GM21381 (cell line): ENCODE results near the gene ADAMTS17.
"Not testable (repeated sequence)": the region's sequence is repeated elsewhere in the genome, so short reads cannot be mapped to it uniquely, and the experiment has no call there.

Experiments used
- ATAC-seq: cut with Tn5 transposase; IDR thresholded peaks from one replicate; pipeline ENCODE4 v1.9.1; 2021; ENCODE audit warnings: mild to moderate bottlenecking, moderate library complexity; ENCODE audit not compliant: unreplicated experiment

ADAMTS17 gene

DNA sequence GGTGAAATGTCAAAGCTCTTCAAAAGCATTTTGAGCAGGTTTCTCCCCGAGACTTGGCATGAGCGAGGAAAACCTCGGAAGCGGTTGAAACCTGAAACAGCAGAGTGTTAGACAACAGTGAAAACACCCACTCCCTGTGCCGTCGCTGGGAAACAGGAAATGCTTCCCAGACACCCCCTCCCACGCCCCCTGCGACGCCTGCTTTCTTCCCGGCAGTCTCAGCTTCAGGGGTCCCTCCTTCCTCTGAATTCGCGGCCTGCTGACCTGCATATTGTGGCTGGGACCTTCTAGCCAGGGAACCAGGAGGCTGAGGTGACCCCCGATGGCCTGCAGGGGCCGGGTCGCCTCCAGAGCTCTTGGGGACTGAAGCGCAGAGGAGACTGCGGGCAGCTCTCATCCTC lies 357.9 kb downstream of the ADAMTS17 start:
- no peak for ATAC-seq

DNA sequence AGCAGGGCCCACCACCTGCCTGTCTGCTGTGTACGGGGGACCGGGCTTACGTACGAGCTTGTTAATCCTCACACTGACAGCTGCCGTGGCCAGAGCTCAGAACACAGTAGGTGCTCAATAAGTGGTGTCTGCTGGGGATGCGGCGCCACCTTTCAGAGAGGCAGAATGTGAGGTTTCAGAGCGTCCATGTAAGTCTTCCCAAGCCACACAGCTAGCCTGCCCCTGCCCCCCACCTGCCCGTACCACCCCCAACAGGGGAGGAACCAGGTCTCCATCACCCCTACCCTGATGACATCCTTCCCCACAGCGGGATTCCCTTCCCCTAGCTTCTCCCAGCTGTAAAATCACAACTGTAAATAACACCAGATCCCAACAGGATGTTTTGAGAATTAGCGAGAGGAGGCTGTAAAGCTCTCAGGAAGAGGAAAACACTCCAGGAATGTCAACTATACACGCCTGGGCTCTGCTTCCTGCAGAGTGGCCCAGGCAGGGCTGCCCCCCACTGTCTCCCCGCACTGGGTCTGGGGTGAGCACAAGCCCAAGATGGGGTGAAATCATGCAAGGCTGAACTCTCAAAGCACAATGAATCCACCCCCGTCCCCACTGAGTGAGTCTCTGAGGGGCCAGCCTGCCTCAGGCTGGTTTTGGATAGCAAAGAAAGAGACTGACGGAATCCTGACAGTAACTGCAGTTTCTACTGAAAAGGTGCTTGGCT lies 358.4 kb downstream of the ADAMTS17 start:
- no peak for ATAC-seq

DNA sequence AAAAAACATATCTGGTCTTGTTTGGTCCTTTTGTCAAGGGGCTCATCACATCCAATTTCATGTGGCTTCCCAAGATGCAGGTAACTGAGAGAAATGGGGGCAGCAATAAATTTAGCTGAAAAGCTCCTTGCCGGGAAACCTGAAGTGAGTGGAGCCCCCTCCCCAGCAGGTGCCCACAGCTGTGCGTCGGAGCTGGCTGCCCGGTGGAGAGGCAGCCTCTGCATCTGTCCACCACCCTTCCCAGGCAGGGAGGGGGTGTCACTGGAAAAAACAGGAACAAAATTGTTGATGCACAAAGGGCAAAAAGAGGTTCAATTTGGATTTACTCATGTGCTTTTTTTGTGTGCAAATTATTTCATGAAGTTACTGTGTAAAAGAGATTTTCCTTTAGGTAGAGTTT lies 359.1 kb downstream of the ADAMTS17 start:
- no peak for ATAC-seq

DNA sequence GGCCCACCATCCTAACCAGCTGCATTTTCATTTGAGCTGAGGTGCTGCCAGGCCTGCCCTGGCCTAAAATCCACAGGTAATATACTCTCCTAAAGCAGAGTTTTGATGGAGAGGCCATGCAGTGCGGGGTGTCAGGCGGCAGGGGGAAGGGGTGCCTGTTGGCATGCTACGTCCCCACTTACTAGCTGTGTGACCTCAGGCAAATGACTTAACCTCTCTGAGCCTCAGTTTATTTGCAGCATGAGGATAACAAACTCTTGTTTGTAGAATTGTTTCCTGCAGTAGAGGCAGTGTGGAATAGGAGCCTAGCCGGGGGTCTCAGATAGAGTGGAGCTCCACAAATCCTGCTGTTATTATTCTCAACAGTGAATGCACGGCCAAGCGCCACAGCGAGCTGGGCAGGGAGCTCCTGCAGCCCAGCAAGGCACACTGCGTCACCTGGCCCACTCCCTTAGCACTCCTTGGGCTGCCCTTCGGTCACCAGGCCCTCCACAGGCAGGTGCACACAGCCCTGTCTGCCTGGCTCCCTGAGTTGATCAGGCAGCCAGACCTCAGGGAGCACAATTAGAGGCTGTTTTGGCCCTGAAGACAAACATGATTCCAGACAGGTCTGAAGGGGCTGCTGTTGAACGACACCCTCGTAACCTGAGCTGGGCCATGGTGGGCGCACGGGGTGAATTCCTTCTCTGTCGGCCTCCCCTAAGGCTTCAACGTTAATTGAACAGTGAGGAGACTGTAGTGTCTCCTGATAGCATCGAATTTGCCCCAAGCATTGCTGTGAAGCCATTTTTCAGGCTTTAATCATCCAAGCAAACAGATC lies 359.7 kb downstream of the ADAMTS17 start:
- ATAC-seq: no peak

DNA sequence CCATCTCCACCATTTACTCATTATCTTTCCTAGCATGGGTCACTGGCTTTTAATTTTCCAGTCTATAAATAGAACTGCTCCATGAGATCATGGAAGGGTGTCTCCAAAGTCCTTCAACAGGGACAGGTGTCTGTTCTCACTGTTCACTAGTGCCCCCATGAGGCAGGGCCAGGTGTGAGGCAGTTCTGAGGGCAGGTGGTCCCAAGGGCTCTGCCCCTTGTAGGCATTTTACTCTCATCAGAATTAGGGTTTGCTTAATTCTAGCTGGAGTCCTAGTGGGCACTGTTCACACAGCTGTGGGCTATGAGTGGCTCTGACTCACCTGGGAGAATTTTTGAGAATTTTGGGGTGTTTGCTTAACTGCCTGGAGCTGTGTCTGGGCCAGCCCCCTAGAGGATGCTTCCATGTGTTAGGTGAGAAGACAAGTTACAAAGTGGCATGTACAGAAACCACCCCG lies 360.6 kb downstream of the ADAMTS17 start:
- no peak for ATAC-seq

DNA sequence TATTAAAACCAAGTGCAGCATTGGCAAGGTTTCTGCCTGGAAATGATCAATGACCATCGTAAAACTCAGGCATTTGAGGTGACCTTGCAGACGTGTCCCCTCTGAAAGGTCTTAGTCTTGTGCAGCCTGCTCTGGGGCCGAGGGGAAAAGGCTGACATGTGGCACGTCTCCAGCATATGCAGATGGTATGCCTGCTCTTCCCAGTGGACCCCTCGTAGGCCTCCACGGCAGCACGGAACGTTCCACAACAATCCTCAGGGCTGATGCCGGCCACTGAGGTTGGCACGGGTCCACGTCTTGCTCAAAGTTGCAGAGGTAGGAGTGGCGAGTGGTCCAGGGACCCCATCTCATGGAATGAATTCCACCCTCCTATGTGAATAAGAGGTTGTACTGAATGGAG lies 361.0 kb downstream of the ADAMTS17 start:
- no peak for ATAC-seq

DNA sequence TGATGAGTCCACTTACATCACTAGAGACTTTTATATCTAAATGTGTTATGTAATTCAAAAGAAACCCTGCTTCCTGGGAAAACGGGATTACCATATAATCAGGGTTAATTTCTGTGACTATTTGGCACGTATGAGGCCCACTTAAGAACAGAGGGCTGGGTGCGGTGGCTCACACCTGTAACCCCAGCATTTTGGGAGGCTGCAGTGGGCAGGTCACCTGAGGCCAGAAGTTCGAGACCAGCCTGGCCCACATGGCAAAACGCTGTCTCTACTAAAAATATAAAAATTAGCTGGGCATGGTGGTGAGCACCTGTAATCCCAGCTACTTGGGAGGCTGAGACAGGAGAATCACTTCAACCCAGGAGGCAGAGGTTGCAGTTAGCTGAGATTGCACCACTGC lies 361.9 kb downstream of the ADAMTS17 start:
- not testable (repeated sequence) for ATAC-seq

DNA sequence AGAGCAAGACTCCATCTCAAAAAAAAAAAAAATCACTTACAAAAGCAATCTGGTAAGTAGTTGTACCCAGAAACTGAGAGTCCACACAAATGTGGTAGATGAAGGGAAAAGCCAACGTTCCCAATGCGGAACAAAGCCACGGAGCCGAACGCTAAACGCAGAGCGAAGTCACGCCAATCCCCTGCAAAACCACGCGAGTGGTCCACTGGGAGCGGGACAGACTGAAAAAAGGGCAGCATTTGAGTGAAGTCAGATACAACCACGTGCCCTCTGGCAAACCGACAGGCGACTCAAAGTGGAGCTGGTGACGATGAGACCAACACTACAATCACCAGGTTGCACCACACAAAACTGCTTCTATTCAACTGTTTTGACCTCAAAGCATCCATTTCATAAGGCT lies 362.4 kb downstream of the ADAMTS17 start:
- no peak for ATAC-seq

DNA sequence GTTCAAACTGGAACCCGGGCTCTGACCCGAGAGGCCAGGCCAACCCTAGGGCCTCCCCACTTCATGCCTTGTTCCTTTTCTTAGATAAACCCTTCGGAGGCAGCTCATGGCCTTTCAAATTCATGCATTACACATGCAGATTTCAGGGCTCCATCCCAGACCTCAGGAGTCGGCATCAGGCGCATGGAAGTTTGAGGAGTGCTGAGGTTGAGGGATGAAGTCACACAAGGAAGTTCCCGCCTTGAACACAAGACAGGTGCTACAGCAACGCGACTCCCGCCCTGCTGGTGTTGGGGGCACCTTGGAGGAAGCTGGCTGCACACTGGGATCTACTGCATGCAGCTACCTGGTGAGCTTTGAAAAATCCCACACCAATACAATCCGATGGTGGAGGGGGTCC lies 363.3 kb downstream of the ADAMTS17 start:
- ATAC-seq: no peak

DNA sequence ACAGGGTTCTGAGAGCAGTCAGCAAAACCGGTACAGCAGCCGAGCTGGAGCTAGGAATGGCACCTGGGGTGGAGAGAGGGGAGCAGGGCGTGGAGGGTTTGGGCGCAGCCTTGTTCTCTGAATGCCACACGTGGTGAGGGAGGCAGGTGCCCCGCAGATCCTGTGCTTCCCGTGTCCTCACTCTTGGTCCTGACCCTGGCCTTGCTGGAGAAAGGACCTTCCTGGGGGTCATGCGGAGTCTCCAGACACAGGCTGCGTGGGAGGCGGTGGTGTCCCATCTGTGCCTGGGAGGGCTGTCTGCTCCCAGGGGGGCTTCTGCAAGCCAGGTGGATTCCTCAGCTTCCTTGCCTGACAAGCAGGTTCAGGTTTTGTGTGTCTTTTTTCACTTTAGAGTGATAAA lies 363.8 kb downstream of the ADAMTS17 start:
- ATAC-seq: no peak

DNA sequence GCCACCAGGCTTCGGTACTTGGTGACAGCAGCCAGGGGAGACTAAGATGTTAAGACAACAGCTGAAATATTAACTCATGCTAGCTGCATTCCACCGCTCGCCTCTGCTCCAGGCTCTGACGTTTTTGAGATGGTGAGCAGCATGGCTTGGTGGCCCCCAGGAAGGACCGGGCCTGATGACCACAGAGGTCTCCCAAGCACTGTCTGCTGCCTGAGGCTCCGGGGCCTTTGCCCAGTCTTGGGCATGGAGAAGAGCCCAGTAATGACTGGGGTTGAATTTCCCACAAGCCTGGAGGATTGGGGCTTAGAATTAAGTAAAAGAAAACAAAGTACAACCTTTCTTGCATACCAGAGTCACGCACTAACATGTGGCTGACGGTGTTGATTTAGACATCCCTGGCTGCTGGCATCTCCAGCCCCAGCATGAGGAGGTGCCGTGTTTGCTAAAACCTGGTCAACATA lies 364.9 kb downstream of the ADAMTS17 start:
- ATAC-seq: no peak

DNA sequence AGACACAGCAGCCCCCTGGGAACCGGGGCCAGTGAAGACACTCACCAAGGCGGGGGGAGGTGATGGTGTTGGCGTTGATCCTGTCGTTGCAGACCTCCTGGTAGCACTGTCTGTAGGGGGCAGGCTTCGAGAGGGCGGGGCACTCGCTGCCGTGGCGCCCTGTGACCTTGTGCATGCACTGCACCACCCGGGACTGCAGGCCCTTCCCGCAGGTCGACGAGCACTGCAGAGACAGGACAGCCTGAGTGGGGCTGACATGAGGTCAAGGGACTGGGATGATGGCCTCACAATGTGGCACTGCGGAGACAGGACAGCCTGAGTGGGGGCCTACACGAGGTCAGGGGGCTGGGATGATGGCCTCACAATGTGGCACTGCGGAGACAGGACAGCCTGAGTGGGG lies 365.8 kb downstream of the ADAMTS17 start:
- ATAC-seq: no peak

DNA sequence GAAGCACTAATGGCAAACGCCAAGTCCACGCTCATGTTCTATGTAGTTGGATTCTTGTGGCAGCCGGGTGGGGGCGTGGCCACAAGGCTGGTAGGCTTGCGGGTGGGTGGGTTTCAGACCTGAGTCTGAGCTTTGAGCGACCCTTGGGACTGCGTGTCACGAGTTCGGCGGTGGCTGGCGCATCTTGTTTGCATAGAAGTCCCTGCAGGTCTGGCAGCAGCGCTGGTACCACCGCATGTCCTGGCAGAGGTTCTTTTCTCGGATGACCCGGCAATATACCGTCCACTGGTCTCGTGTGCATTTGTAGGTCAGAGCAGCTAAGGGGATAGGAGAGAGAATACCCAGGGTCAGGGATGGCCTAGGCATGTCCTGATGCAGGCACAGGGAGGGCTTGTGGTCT lies 367.5 kb downstream of the ADAMTS17 start:
- ATAC-seq: no peak

DNA sequence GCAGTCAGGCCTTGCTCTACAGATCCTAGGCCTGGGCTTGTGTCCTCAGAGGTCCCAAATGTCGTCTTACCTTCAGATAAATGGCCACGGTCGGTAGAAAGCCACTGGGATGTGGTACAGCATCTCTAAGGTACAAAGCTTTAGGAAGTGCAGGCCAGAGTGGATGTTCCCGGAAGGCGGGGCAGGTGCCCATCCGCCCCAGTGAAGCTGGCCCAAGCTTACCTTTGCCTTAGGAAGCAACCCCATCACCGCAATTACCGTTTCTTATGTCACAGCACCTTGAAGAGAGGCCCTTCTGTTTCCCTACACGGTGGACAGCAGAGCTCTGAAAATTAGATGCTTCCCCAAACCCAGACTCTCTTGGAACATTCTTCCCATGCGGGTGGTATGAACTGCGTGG lies 368.4 kb downstream of the ADAMTS17 start:
- no peak for ATAC-seq

DNA sequence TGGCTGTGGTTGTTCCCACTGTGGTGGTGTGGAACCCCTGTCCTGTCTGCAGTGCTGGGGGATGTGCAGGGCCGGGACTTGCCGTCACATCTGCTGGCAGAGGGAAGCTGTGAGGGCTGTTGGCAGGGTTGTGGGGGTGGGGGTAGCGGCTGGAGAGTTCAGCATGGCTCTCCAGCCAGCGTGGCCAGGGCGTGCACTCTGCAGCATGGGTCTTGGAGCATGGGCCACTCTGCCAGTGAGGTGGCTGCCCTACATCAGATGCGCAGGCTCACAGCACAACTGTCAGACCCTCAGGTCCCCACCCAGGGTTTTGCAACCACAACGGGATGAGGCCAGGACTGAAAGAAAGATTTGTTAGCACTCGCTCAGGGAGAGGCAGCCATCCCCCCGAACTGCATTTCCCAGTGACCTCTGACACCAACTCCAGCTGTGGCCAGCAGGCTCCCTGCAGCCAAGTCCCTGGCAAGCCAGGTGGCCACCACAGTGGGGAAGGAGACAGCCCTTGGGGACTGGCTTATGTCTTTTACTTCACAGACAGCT lies 370.8 kb downstream of the ADAMTS17 start:
- ATAC-seq: no peak

DNA sequence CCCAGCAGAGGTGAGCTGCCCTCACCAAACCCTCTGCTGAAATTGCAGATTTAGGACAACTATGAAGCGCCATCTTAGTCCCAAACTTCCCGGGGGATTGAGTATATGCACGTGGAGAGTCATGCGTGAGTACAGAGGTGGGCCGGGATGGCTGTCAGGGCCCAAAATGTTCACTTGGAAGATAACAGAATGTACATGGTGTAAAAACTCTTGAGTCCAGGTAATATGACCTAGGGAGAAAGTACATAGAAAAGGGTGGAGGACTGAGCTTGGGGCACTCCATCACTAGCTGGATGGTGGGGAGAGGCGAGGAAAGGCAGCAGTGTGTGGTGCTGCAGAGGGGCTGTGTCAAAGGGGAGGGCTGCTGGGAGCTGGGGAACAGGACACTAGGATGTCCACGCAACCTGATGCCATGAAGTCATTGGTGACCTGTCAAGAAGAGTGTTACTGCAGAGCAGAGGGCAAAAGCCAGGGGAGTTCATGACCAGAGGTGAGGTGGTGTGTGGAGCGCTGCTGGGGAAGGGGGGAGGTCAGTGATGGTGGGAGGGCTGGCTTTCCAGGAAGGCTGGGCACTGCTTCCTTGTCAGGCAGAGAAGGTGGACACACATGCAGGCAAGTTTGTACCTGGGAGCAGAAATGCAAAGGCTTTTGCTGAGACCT lies 372.4 kb downstream of the ADAMTS17 start:
- no peak for ATAC-seq

DNA sequence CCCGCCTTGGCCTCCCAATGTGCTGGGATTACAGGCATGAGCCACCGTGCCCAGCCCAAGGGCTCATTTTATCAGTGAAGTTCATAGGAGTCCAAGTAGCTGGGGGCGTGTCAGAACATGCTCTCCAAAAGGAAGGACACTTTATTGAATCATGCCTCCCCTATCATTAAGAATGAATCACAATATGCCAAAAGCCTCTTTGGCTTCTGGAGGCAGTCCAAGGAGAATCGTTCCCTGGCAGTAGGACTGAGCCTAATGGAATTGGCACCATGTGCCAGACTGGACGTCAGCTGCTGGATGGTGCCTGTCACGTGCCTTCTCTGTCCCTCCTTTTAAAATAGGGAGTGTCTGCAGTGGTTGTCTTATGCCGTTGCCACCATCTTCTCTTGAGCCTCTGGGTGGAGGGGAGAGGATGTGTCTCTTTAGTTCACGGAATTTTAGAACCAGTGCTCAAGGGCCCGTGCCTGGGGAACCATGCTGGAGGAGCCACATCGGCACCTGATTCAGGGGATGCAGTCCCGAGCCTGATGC lies 373.9 kb downstream of the ADAMTS17 start:
- ATAC-seq: no peak

DNA sequence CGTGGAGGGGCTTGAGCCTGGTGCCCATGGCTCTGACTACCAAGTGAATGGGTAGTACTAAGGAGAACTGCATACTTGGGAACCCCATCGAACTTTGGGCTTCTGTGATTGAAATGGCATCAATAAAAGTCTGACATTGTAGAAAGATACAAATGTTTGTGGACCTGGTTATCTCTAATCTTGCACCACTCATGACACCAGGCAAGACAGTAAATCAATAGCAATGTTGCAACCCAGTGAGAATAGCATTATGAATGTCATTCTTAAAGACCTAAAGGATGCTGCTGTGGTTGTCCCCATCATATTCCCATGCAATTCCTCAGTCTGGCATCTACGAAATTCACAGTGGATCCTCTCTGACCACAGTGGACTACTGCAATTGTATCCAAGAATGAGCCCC lies 375.0 kb downstream of the ADAMTS17 start:
- no peak for ATAC-seq

DNA sequence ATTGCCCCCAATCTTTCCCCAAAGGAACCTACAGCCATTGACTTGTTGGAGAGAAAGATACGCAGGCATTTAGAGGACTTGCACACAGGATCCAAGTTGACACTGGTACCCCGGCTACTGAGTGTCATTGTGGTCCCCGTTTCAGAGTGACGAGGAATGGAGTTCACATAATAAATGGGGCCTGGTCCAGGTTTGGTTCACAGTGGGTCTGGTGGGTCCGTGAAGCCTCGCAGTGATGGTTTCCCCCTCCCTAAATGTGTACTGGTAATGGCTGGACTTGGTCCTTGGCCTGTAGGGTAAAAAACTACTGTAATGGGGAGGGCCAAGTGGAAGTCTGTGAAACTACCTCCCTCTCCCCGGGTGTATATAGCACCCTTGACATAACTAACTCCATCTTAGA lies 376.4 kb downstream of the ADAMTS17 start:
- no peak for ATAC-seq

DNA sequence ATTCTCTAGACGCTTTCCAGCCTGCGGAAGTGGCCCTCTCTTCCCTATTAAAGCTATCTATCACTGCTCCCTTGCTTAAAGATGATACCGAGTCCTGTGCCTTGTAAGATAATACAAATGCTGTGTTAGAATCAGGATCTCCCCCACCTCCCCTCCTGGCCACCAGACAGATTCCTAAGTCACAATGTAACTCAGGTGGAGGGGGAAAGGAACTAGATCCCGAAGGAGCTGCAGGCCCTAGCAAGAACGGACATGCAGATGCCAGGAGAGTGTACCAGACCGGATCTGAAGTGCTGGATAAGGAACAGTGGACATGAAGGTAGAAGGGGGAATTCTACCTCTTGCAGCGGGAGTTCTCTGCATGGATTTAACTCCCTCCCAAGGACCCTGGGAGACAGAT lies 377.8 kb downstream of the ADAMTS17 start:
- no peak for ATAC-seq
